H1 (cell line): ENCODE results near the gene ACACB. TPM values are rescaled to one million over a fixed set of nuclear protein-coding genes. Genes with fewer than 3 reads are reported as not detected.

ENCODE experiments used
- EP300 ChIP-seq, 2 experiments: IDR thresholded peaks; 1 replicate in 1 of 2; 2 replicates in 1 of 2; pipeline ENCODE4 v1.6.1; 2011 to 2012; ENCODE audit warnings: low read depth in 2 of 2, low read length in 2 of 2, mild to moderate bottlenecking in 2 of 2, borderline replicate concordance in 1 of 2, inconsistent platforms in 1 of 2, moderate library complexity in 1 of 2
- JUN ChIP-seq: IDR thresholded peaks from 2 replicates; pipeline ENCODE4 v1.6.1; 2011; ENCODE audit warnings: low read depth, mild to moderate bottlenecking, improper control_type of control experiment, low read length
- YY1 ChIP-seq: IDR thresholded peaks from 2 replicates; pipeline ENCODE4 v1.6.1; 2011; ENCODE audit warnings: low read depth, mild to moderate bottlenecking, low read length
- polyA plus RNA-seq, 7 experiments: library from polyadenylated mRNA; depleted of rRNA in 3 of 7; stranded (reverse) in 5 of 7; unstranded in 2 of 7; fragments of >200 nt in 5 of 7; fragments of 200-250 nt in 2 of 7; gene quantifications; 1 replicate in 5 of 7; 2 replicates in 1 of 7; 4 replicates in 1 of 7; pipeline versions ENCODE4 v1.2.1 to v1.2.3, GENCODE V29; 2011 to 2013; ENCODE audit warnings: missing spikeins in 2 of 7, mixed read lengths in 2 of 7
- total RNA-seq: library from RNA; stranded (reverse); fragmentation: NEBNext Ultra II Directional; extraction: Animal tissue kit (Norgen Biotek cat#: 25700); gene quantifications from 2 replicates; pipeline ENCODE4 v1.2.1, GENCODE V29; 2021

Gene ACACB
- total and polyA plus RNA-seq, 2 of the 8 experiments (the other 6 are each of a cell fraction or from before 2014, with no cell fraction given): 5.8 to 15.3 TPM

- TF ChIP-seq YY1 (0 out of 2 replicates have a peak, but pooled peaks have one; percentile 38), EP300 (IDR thresholded peaks at IDR 0.05; ENCODE audit: borderline replicate concordance in 1 of 2, low read depth in 2 of 2, low read length in 2 of 2) (no peak), JUN (no peak)
- TF ChIP-seq, all 59 proteins: peak for 9
These were observed 46.8 kb upstream of the ACACB start (continued) for GRCh38 chr12:109069307-109070271.
